Measurements from ENCODE around the gene AQP9.

DNA sequence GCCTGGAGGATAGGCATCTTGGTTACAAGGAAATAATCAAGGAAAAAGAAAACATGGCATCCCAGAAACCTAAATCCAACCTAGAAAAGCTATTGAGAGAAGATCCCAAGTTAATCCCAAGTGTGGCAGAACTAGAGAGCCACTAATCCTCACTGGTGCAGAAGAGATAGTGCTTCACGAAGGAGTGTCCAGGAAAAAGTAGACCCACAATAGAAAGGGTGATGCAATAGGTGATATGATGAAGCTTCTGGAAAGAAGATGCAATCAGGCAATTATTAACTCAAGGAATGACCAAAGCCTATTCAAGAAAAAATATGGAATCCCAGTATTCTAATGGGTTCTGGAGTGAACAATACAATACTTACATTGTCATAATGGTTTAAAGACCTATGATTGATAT, 95.2 kb downstream of the AQP9 start:
- TF ChIP-seq CTCF (IDR thresholded peaks at IDR 0.05) (no peak), POLR2A (IDR thresholded peaks at IDR 0.05) (no peak)
